Activated gamma-delta T cell treated with anti-CD3 and anti-CD28 coated beads, Interleukin-2, amount 50 U/mL, for 16 hours (primary cell): ENCODE results near the gene PTDSS2.

Experiments
- DNase-seq: peaks from one replicate; pipeline ENCODE4 v3.0.0-alpha.2; 2020; ENCODE audit warnings: low read depth

Gene PTDSS2

GRCh38 chr11:469684-470560 is 19.8 kb downstream of the PTDSS2 start:
- no peak for DNase-seq

- DNase-seq, result no peak
These were observed 21.5 kb downstream of the PTDSS2 start for GRCh38 chr11:471468-472145.

- no peak for DNase-seq
These were observed 22.2 kb downstream of the PTDSS2 start for GRCh38 chr11:472272-472671.

- no peak for DNase-seq
These were observed 22.7 kb downstream of the PTDSS2 start for GRCh38 chr11:472816-473215.

- DNase-seq, result no peak
These were observed 23.3 kb downstream of the PTDSS2 start for GRCh38 chr11:473415-473814.

- no peak for DNase-seq
These were observed 24.1 kb downstream of the PTDSS2 start for GRCh38 chr11:473962-474785.

- no peak for DNase-seq
These were observed 24.9 kb downstream of the PTDSS2 start for GRCh38 chr11:474914-475506.

GRCh38 chr11:475941-476340 is 25.9 kb downstream of the PTDSS2 start:
- no peak for DNase-seq

GRCh38 chr11:476416-476815 is 26.3 kb downstream of the PTDSS2 start:
- DNase-seq, result no peak

- no peak for DNase-seq
These were observed 27.1 kb downstream of the PTDSS2 start for GRCh38 chr11:477052-477715.

- no peak for DNase-seq
These were observed 29.2 kb downstream of the PTDSS2 start for GRCh38 chr11:479311-479710.

- DNase-seq, result no peak
These were observed 34.5 kb downstream of the PTDSS2 start for GRCh38 chr11:484616-485015.

GRCh38 chr11:486189-486588 is 36.1 kb downstream of the PTDSS2 start:
- no peak for DNase-seq

- DNase-seq, result no peak
These were observed 37.5 kb downstream of the PTDSS2 start for GRCh38 chr11:487571-488021.

- DNase-seq, result no peak
These were observed 38.0 kb downstream of the PTDSS2 start for GRCh38 chr11:488062-488461.

- DNase-seq, result no peak
These were observed 38.5 kb downstream of the PTDSS2 start for GRCh38 chr11:488579-488978.

GRCh38 chr11:488992-489391 is 38.9 kb downstream of the PTDSS2 start:
- DNase-seq, result no peak

GRCh38 chr11:489610-490185 is 39.6 kb downstream of the PTDSS2 start:
- no peak for DNase-seq

GRCh38 chr11:490186-490929 is 40.3 kb downstream of the PTDSS2 start:
- DNase-seq, result no peak

- no peak for DNase-seq
These were observed 40.8 kb downstream of the PTDSS2 start for GRCh38 chr11:490930-491260.

- DNase-seq, result no peak
These were observed 41.3 kb downstream of the PTDSS2 start for GRCh38 chr11:491358-491757.
